Measurements from ENCODE around the gene KRTAP10-11.
"Not testable (repeated sequence)": the region's sequence is repeated elsewhere in the genome, so short reads cannot be mapped to it uniquely, and the experiment has no call there.

The KRTAP10-11 gene

GRCh38 chr21:44615911-44616590, 30.2 kb upstream of the KRTAP10-11 start:
- DNase-seq = no peak

GRCh38 chr21:44616591-44616926, 29.7 kb upstream of the KRTAP10-11 start:
- no peak for DNase-seq

GRCh38 chr21:44617071-44617501, 29.1 kb upstream of the KRTAP10-11 start:
- no peak for DNase-seq

- peak; percentile 8 for DNase-seq
These were observed 27.7 kb upstream of the KRTAP10-11 start for GRCh38 chr21:44618504-44618903.

GRCh38 chr21:44618909-44619308, 27.3 kb upstream of the KRTAP10-11 start:
- DNase-seq = no peak

GRCh38 chr21:44619886-44620285, 26.3 kb upstream of the KRTAP10-11 start:
- no peak for DNase-seq

GRCh38 chr21:44623575-44623974, 22.6 kb upstream of the KRTAP10-11 start:
- DNase-seq = no peak

GRCh38 chr21:44625756-44626155, 20.5 kb upstream of the KRTAP10-11 start:
- no peak for DNase-seq

- DNase-seq = no peak
These were observed 20.0 kb upstream of the KRTAP10-11 start for GRCh38 chr21:44626262-44626661.

GRCh38 chr21:44626673-44627143, 19.5 kb upstream of the KRTAP10-11 start, which contains the start of gene KRTAP10-9:
Gene KRTAP10-9, plus strand, starts transcription at chr21:44627093. Its CDS starts 79 bp downstream, at chr21:44627172.
- no peak for DNase-seq

GRCh38 chr21:44627181-44627822, 18.9 kb upstream of the KRTAP10-11 start:
- not testable (repeated sequence) for DNase-seq

- DNase-seq = not testable (repeated sequence)
These were observed 18.4 kb upstream of the KRTAP10-11 start for GRCh38 chr21:44627831-44628233.

GRCh38 chr21:44628707-44629391, 17.4 kb upstream of the KRTAP10-11 start:
- no peak for DNase-seq

GRCh38 chr21:44630440-44630839, 15.8 kb upstream of the KRTAP10-11 start:
- DNase-seq = no peak

GRCh38 chr21:44632067-44632466, 14.1 kb upstream of the KRTAP10-11 start:
- no peak for DNase-seq

- no peak for DNase-seq
These were observed 9.8 kb upstream of the KRTAP10-11 start for GRCh38 chr21:44636209-44637017.

GRCh38 chr21:44637018-44637850, 9.0 kb upstream of the KRTAP10-11 start, which contains the start of gene KRTAP10-10:
Gene KRTAP10-10, plus strand, starts transcription at chr21:44637356. Its CDS starts 62 bp downstream, at chr21:44637418.
- DNase-seq = no peak

GRCh38 chr21:44637851-44638348, 8.3 kb upstream of the KRTAP10-11 start:
- DNase-seq = not testable (repeated sequence)

- DNase-seq = not testable (repeated sequence)
These were observed 7.5 kb upstream of the KRTAP10-11 start for GRCh38 chr21:44638506-44639330.

GRCh38 chr21:44639331-44639655, 6.9 kb upstream of the KRTAP10-11 start:
- DNase-seq = no peak

- no peak for DNase-seq
These were observed 5.5 kb upstream of the KRTAP10-11 start for GRCh38 chr21:44640761-44641160.
